ENCODE data around the gene MIB1. TPM values are rescaled to one million over a fixed set of nuclear protein-coding genes. Genes with fewer than 3 reads are reported as not detected.
"Not testable (repeated sequence)": the region's sequence is repeated elsewhere in the genome, so short reads cannot be mapped to it uniquely, and the experiment has no call there.

Gene MIB1
- total RNA-seq, 2 donors from 2014 or later, result 52.3 to 64.0 TPM

DNA sequence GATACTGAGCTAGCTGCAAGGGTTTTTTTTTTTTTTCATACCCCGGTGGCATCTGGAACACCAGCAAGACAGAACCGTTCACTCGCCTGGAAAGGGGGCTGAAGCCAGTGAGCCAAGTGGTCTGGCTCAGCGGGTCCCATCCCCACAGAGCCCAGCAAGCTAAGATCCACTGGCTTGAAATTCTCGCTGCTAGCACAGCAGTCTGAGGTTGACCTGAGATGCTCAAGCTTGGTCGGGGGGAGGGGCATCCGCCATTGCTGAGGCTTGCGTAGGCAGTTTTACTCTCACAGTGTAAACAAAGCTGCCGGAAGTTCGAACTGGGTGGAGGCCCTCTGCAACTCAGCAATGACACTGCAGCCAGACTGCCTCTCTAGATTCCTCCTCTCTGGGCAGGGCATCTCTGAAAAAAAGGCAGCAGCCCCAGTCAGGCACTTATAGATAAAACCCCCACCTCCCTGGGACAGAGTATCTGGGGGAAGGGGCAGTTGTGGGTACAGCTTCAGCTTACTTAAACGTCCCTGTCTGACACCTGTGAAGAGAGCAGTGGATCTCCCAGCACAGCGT is 5.1 kb upstream of the MIB1 start:
- peaks cover 1% of the 10 kb centered on the region for H3K36me3 Mint-ChIP-seq (ENCODE audit: low read depth)
- peak overlapping the region; percentile 47 for H3K4me3 Mint-ChIP-seq
- H3K27me3 Mint-ChIP-seq, result no peaks in the 10 kb centered on the region
- peak; percentile 16 for ATAC-seq (replicated peaks)
- peak overlapping the region; percentile 79 for H3K27ac Mint-ChIP-seq
- peaks cover 8% of the 10 kb centered on the region for H3K9me3 Mint-ChIP-seq
- peaks cover 13% of the 10 kb centered on the region for H3K4me1 Mint-ChIP-seq

DNA sequence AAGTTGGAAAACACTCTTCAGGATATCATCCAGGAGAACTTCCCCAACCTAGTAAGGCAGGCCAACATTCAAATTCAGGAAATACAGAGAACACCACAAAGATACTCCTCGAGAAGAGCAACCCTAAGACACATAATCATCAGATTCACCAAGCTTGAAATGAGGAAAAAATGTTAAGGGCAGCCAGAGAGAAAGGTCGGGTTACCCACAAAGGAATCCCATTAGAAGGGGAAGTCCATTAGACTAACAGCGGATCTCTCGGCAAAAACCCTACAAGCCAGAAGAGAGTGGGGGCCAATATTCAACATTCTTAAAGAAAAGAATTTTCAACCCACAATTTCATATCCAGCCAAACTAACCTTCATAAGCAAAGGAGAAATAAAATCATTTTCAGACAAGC is 3.7 kb upstream of the MIB1 start:
- not testable (repeated sequence) for H3K9me3 Mint-ChIP-seq; H3K4me3 Mint-ChIP-seq; ATAC-seq (replicated peaks); H3K36me3 Mint-ChIP-seq (ENCODE audit: low read depth); H3K27me3 Mint-ChIP-seq; H3K27ac Mint-ChIP-seq
- peaks cover 13% of the 10 kb centered on the region for H3K4me1 Mint-ChIP-seq

DNA sequence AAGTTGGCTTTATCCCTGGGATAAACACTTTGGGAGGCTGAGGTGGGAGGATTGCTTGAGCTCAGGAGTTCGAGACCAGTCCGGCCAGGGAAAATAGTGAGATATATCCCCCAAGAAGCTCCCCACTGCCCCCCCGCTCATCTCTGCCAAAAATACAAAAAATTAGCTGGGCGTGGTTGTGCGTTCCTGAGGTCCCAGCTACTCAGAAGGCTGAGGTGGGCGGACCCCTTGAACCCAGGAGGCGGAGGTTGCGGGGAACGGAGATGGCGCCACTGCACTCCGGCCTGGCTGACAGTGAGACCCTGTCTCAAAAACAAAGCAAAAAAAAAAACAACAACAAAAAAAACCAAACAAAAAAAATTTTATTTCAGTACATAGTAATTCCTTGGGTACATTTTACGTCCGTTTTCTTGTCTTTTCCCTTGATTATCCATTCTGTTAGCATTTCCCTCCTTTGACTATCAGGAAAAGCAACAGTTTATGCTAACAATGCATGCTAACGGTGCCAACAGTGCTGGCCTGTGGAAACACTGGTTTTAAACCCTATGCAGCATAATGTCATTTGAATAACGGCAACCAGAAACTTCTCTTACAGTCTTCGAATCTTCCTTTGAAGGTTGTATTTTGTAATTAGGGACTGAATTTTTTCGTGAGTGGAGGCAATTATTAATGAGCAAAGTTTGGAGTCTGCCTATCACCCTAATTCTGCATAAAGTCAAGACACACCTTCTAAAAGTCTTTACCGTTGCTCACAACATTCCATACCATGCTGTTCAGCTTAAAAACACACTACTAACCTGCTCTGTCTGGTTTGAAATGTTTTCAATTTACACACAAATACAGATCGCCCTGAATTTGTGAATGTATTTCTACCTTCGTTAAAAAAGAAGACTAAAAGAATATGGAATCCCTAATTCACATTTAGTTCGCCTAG is 721 bp upstream of the MIB1 start:
- Mint-ChIP-seq H3K4me3 (peak overlapping the region; percentile 85), H3K27ac (peak overlapping the region; percentile 93), H3K36me3 (ENCODE audit: low read depth) (peaks cover 25% of the 10 kb centered on the region), H3K4me1 (peaks cover 29% of the 10 kb centered on the region), H3K9me3 (peaks cover 8% of the 10 kb centered on the region), H3K27me3 (no peaks in the 10 kb centered on the region)
- peak; percentile 5 for ATAC-seq (replicated peaks)

DNA sequence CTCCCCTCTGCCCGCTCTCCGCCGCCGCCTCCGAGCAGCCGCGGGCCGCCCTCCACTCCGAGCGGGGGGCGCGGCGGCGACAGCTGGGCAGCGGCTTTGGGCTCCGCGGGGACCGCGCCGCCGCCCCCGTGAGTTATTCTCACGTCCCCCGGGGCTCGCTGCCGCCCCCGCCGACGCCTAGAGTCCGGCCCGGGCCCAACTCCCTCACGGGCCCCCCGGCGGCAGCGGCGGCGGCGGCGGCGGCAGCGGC is 645 bp downstream of the MIB1 start:
- H3K4me3 Mint-ChIP-seq, result peak overlapping the region; percentile 91
- H3K27me3 Mint-ChIP-seq, result no peaks in the 10 kb centered on the region
- H3K27ac Mint-ChIP-seq, result no peak overlapping the region
- no peak for ATAC-seq (replicated peaks)
- peaks cover 7% of the 10 kb centered on the region for H3K9me3 Mint-ChIP-seq
- H3K36me3 Mint-ChIP-seq (ENCODE audit: low read depth), result peaks cover 27% of the 10 kb centered on the region
- H3K4me1 Mint-ChIP-seq, result peaks cover 30% of the 10 kb centered on the region

DNA sequence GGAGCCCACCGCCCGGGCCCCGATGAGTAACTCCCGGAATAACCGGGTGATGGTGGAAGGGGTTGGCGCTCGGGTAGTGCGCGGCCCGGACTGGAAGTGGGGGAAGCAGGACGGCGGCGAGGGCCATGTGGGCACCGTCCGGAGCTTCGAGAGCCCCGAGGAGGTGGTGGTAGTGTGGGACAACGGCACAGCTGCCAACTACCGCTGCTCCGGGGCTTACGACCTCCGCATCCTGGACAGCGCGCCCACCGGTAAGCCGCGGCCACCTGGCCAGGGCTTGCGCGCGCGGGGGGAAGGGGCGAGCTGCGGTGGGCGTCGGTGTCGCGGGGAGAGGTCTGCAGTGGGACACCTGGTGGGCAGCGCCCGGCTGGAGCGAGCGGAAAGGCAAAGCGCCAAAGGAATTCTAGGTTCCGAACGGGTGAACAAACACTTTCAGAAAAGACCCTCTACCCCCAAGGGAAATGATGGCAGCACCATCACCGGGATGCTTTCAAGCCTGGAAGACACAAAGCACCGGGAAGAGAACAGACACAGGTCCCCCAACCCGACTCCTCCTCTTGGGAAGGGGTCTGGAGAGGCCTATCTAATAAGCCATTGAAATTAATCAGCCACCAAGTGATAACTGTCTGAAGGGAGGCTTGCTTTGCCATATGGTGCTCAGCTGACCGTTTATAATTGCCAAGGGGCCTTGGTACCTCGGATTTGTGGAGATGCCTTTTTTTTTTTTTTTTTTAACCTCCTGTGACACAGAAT is 1.1 kb downstream of the MIB1 start:
- peak; percentile 6 for ATAC-seq (replicated peaks)
- Mint-ChIP-seq H3K4me1 (peaks cover 30% of the 10 kb centered on the region), H3K4me3 (peak overlapping the region; percentile 91), H3K36me3 (ENCODE audit: low read depth) (peaks cover 27% of the 10 kb centered on the region), H3K9me3 (peaks cover 2% of the 10 kb centered on the region), H3K27me3 (no peaks in the 10 kb centered on the region), H3K27ac (peak overlapping the region; percentile 94)

DNA sequence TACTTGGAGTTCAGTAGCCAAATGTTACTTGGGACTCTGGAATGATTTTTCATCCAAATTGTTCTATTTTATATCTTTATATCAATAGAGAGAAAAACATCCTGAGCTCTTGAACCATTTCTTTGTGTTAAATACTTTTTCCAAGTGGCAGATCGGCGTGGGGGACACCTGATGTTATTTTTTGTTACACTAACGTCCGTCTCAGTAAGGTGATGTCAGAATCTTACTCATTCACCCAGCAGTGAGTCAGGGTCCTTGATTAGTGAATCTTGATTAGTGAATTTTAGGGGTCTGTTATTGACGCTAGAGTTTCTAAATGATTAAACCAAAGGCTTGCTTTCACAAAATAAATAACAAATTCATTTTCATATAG is 1.7 kb downstream of the MIB1 start:
- Mint-ChIP-seq H3K9me3 (no peaks in the 10 kb centered on the region), H3K4me1 (peaks cover 33% of the 10 kb centered on the region), H3K27me3 (no peaks in the 10 kb centered on the region), H3K36me3 (ENCODE audit: low read depth) (peaks cover 27% of the 10 kb centered on the region), H3K27ac (peak overlapping the region; percentile 94), H3K4me3 (peak overlapping the region; percentile 91)
- no peak for ATAC-seq (replicated peaks)

DNA sequence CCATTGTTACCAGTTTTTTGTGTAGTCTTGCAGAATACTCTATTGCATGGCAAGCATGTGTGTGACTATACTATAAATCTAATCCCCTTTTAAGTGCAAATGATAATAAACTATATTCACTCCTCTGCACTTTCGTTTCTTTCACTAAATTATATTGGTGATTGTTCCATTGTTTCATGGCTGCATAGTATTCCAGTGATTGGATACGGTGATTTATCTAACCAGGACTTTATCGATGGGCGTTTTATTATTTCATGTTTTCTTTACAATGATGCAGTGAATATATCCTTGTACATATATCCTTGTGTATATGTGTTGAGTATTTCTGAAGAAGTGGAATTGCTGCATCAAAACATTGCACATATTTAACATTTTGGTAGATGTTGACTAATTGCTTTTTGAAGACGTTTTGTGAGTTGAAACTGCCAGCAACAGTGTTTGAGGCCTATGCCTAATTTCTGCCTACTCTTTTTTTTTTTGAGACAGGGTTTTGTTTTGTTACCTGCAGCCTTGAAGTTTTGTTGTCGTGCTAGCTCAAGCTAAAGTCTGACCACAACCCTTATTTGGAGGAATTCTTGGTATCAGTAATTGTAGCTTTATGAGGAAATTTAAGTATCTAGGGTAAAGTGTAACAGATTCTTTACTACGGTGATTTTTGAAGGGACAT is 2.7 kb downstream of the MIB1 start:
- Mint-ChIP-seq H3K9me3 (no peaks in the 10 kb centered on the region), H3K36me3 (ENCODE audit: low read depth) (peaks cover 27% of the 10 kb centered on the region), H3K4me3 (peak overlapping the region; percentile 91), H3K27me3 (no peaks in the 10 kb centered on the region), H3K4me1 (peaks cover 40% of the 10 kb centered on the region), H3K27ac (peak overlapping the region; percentile 94)
- peak; percentile 13 for ATAC-seq (replicated peaks)

DNA sequence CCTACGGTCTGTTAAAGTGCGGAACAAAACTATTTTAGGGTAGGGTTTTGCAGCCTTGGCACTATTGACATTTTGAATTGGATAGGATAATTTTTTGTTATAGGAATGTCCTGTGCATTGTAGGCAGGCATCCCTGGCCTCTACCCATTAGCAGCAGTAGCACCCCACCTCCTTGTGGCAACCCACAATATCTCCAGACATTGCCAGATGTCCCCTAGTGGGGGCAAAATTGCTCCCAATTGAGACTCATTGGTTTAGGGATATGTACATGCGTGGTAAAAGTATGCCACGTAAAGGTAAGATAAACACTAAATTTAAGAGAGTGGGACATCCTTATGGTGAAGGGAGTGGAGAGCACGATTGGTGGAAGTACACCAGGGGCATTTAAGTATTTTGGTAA is 4.6 kb downstream of the MIB1 start:
- Mint-ChIP-seq H3K4me3 (peak overlapping the region; percentile 73), H3K4me1 (peaks cover 35% of the 10 kb centered on the region)

DNA sequence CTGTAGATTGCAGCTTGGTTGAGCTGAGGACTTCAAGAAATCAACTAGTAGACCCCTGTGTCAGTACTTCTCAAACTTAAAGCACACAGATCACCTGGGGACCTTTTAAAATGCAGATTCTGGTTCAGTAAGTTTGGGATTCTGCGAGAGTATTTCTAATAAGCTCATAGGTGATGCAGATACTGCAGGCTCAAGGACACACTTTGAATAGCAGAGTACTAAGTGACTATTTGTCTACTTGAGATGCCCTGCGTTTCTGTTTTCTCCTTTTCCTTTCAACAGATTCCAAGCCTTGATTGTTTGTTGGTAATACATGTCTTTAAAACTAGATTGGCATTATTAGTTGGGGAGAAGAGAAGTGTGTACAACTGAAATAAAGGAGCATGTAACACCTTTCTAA is 6.7 kb downstream of the MIB1 start:
- Mint-ChIP-seq H3K27ac (peak overlapping the region; percentile 42), H3K4me3 (peak overlapping the region; percentile 51), H3K36me3 (ENCODE audit: low read depth) (peaks cover 25% of the 10 kb centered on the region), H3K4me1 (peaks cover 34% of the 10 kb centered on the region), H3K27me3 (no peaks in the 10 kb centered on the region), H3K9me3 (no peaks in the 10 kb centered on the region)
- no peak for ATAC-seq (replicated peaks)

More for the DNA sequence above, 4.6 kb downstream of the MIB1 start:
- Mint-ChIP-seq H3K27me3 (no peaks in the 10 kb centered on the region), H3K9me3 (no peaks in the 10 kb centered on the region), H3K27ac (peak overlapping the region; percentile 83), H3K36me3 (ENCODE audit: low read depth) (peaks cover 33% of the 10 kb centered on the region)
- no peak for ATAC-seq (replicated peaks)

DNA sequence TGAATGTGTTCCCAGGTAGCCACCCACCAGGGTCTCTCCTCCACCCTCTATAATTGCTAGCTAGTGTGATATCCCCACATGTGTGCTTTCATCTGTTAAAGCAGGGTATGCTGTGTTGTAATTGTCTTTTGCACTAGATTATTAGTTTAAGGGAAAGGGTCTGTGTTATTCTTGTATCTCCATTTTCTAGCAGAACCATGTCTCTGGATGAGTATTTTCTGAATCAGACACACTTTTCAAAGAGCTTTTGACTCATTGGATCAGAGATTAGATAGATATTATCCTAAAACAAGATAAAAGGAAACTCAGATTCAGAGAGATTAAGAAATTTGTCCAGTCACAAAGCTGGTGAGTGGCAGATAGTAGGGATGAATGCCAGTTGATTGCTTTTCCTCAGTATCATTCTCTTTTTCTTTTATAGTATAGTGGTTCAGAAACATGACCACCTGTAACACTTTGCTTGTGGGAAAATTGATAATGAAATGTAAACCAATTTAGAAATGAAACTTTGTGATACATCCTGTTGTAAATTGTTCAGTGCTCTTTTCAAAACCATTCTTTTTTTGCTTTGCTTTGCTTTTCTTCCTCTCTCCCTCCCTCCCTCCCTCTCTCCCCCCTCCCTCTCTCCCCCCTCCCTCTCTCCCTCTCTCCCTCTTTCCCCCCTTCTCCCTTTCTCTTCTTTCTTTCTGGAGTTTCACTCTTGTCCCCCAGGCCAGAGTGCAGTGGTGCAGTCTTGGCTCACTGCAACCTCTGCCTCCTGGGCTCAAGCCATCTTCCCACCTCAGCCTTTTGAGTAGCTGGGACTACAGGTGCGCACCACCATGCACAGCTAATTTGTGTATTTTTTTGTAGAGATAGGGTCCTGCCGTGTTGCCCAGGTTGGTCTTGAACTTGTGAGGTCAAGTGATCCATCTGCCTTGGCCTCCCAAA is 7.4 kb downstream of the MIB1 start:
- peak overlapping the region; percentile 51 for H3K4me3 Mint-ChIP-seq

DNA sequence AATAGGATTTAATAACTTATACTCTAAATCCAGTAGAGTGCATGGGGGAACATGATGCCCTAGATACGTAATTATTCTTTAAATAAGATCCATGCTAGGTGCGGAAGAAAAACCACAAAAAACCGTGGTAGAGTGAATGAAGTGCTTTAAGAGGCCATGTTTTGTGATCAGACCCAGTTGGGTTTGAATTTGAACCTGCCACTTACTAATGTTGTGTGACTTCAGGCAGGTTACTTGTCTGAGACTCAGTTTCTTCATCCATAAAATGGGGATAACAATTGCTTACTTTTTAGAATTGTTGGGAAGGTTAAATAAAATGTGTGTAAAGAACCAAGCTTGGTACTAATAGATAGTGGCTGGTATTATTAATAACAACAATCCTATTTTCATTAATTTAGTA is 17.2 kb downstream of the MIB1 start:
- ATAC-seq (replicated peaks), result no peak
- Mint-ChIP-seq H3K9me3 (no peaks in the 10 kb centered on the region), H3K36me3 (ENCODE audit: low read depth) (no peaks in the 10 kb centered on the region), H3K27ac (no peak overlapping the region), H3K4me1 (peaks cover 16% of the 10 kb centered on the region), H3K27me3 (no peaks in the 10 kb centered on the region), H3K4me3 (no peak overlapping the region)

More for the DNA sequence above, 7.4 kb downstream of the MIB1 start:
- peak overlapping the region; percentile 42 for H3K27ac Mint-ChIP-seq
- H3K36me3 Mint-ChIP-seq (ENCODE audit: low read depth), result peaks cover 22% of the 10 kb centered on the region
- H3K27me3 Mint-ChIP-seq, result no peaks in the 10 kb centered on the region
- ATAC-seq (replicated peaks), result peak; percentile 47
- H3K4me1 Mint-ChIP-seq, result peaks cover 32% of the 10 kb centered on the region
- H3K9me3 Mint-ChIP-seq, result no peaks in the 10 kb centered on the region

DNA sequence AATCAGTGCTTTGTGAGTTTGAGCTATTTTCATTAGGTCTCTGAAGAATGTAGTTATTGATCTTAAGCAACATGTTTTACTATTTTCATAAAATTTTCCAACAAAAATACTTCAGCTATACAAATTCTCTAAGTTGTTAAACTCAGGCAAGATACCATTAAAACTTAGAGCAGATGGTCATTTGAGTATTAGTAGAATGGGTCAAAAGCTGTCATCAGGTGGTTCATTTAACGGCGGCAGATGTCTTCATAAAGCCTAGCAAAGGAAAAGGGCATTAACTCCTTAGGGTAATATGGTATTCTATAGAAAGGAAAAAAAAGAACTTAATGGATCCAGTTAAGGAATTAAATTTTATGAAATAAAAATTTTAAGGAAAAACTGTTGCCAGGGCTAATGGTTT is 19.2 kb downstream of the MIB1 start:
- no peaks in the 10 kb centered on the region for H3K36me3 Mint-ChIP-seq (ENCODE audit: low read depth)
- ATAC-seq (replicated peaks), result no peak
- H3K4me3 Mint-ChIP-seq, result no peak overlapping the region
- H3K27me3 Mint-ChIP-seq, result no peaks in the 10 kb centered on the region
- H3K27ac Mint-ChIP-seq, result peak overlapping the region; percentile 48
- peaks cover 13% of the 10 kb centered on the region for H3K4me1 Mint-ChIP-seq
- H3K9me3 Mint-ChIP-seq, result no peaks in the 10 kb centered on the region

DNA sequence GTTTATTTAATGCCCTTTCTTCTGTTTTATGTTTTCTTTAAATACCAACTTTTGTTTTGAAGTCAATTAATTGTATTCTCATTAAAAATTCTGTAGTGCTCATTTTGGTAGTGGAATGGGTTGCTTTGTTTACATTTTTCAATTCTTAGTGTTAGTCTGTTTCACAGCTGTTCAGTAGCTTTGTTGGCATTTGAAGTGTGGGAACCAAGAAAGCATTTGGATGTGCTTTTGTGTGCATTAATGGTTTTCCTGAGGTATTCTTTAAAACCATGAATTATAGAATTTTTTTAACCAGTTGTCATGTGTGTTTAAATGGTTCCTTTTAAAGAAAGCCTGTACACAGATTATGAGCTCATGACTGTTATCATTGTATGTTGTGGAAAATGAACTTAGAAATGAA is 19.7 kb downstream of the MIB1 start:
- Mint-ChIP-seq H3K4me3 (no peak overlapping the region), H3K4me1 (peaks cover 12% of the 10 kb centered on the region), H3K9me3 (no peaks in the 10 kb centered on the region), H3K27ac (no peak overlapping the region), H3K36me3 (ENCODE audit: low read depth) (peaks cover 4% of the 10 kb centered on the region), H3K27me3 (no peaks in the 10 kb centered on the region)
- ATAC-seq (replicated peaks), result no peak

Measured in activated T-helper 17 cell treated with anti-CD3 and anti-CD28 coated beads, Interleukin-2, amount 50 U/mL, for 72 hours (primary cell).